Activated B cell treated with CpG ODN at 0.5 μM for 24 hours (primary cell): ENCODE results near the gene CCL28. TPM values are rescaled to one million over a fixed set of nuclear protein-coding genes. Genes with fewer than 3 reads are reported as not detected.
"Not testable (repeated sequence)": the region's sequence is repeated elsewhere in the genome, so short reads cannot be mapped to it uniquely, and the experiment has no call there.

Experiments
- ATAC-seq: fragments of 200-7000 bp; cut with Tn5 transposase; one replicate; pipeline ENCODE4 v1.10.0; 2021; ENCODE audit warnings: low read depth, mild to moderate bottlenecking, moderate library complexity
- CTCF ChIA-PET: fragments of 350-600 bp; sonication (Branson Sonifier 250); formaldehyde crosslinking; loops from one replicate; lab custom pipeline; 2021; ENCODE audit warnings: antibody characterized with exemption; lab: Charles Lee
- POLR2A ChIA-PET: fragments of 350-600 bp; sonication (Branson Sonifier 250); formaldehyde crosslinking; loops from one replicate; lab custom pipeline; 2021; ENCODE audit warnings: antibody characterized with exemption; lab: Charles Lee
- DNase-seq: peaks from one replicate; pipeline ENCODE4 v3.0.0; 2022
- H3K27ac Mint-ChIP-seq: one replicate; pipeline ENCODE4 v1.8.0; 2020; ENCODE audit warnings: mixed read lengths
- H3K27me3 Mint-ChIP-seq: one replicate; pipeline ENCODE4 v1.8.0; 2021; ENCODE audit warnings: mixed read lengths
- H3K36me3 Mint-ChIP-seq: one replicate; pipeline ENCODE4 v1.8.0; 2021; ENCODE audit warnings: low read depth, mixed read lengths
- H3K4me1 Mint-ChIP-seq: one replicate; pipeline ENCODE4 v1.8.0; 2021; ENCODE audit warnings: mixed read lengths
- H3K4me3 Mint-ChIP-seq: one replicate; pipeline ENCODE4 v1.8.0; 2020; ENCODE audit warnings: mild to moderate bottlenecking, mixed read lengths
- H3K9me3 Mint-ChIP-seq: one replicate; pipeline ENCODE4 v1.8.0; 2020; ENCODE audit warnings: mixed read lengths
- CTCF ChIP-seq: fragments of 200-600 bp; IDR thresholded peaks from one replicate; pipeline ENCODE4 v1.8.0; 2022; ENCODE audit warnings: antibody characterized with exemption, mild to moderate bottlenecking
- intact Hi-C: fragments of 100-400 bp; cut with micrococcal nuclease; formaldehyde crosslinking; loops from one replicate; pipeline ENCODE4 v1.15.1; 2024
- total RNA-seq: library from RNA; stranded (reverse); gene quantifications from 2 replicates; pipeline ENCODE4 v1.2.3, GENCODE V29; 2022

CCL28 gene
- total RNA-seq: 10.7 and 11.6 TPM in 2 replicates

- no peak for ATAC-seq
- H3K4me3 Mint-ChIP-seq: no peak within 1 kb of the TSS
- no peaks in the 10 kb centered on the region for H3K9me3 Mint-ChIP-seq
- no peak within 1 kb of the TSS for H3K27ac Mint-ChIP-seq
- no peaks in the 10 kb centered on the region for H3K36me3 Mint-ChIP-seq
- no peaks in the 10 kb centered on the region for H3K4me1 Mint-ChIP-seq
- no peak for DNase-seq
- CTCF ChIA-PET: interaction anchor here (1.2 kb wide), 1 partner anchor 264 kb away, joined by 3 read pairs; no protein-coding TSS in a partner anchor
- intact Hi-C loops: no loop called here
- POLR2A ChIA-PET: no interaction called here
- no peak for TF ChIP-seq CTCF
- H3K27me3 Mint-ChIP-seq: no peaks in the 10 kb centered on the region
These were observed at the start of gene CCL28 for GRCh38 chr5:43412156-43412555. Gene CCL28, minus strand, starts transcription at chr5:43412391. Its CDS starts 75 bp downstream, at chr5:43412316.

GRCh38 chr5:43461066-43461465 is 48.9 kb upstream of the CCL28 start:
- Mint-ChIP-seq H3K4me3 (no peak overlapping the region), H3K27me3 (no peaks in the 10 kb centered on the region), H3K4me1 (no peaks in the 10 kb centered on the region), H3K27ac (no peak overlapping the region), H3K36me3 (peaks cover 39% of the 10 kb centered on the region), H3K9me3 (peaks cover 13% of the 10 kb centered on the region)
- ChIA-PET CTCF (no interaction called here), POLR2A (no interaction called here)
- no peak for TF ChIP-seq CTCF
- intact Hi-C loops: no loop called here
- no peak for ATAC-seq
- DNase-seq: no peak

GRCh38 chr5:43456556-43456955 is 44.4 kb upstream of the CCL28 start:
- ChIA-PET CTCF (no interaction called here), POLR2A (no interaction called here)
- Mint-ChIP-seq H3K4me1 (no peaks in the 10 kb centered on the region), H3K27ac (no peak overlapping the region), H3K4me3 (no peak overlapping the region), H3K9me3 (peaks cover 11% of the 10 kb centered on the region), H3K36me3 (peaks cover 54% of the 10 kb centered on the region), H3K27me3 (no peaks in the 10 kb centered on the region)
- ATAC-seq: no peak
- intact Hi-C loops: no loop called here
- DNase-seq: no peak
- no peak for TF ChIP-seq CTCF

- Mint-ChIP-seq H3K9me3 (peaks cover 19% of the 10 kb centered on the region), H3K36me3 (peaks cover 29% of the 10 kb centered on the region)
- H3K4me1 Mint-ChIP-seq, intact Hi-C loops, DNase-seq, H3K27me3 Mint-ChIP-seq, ATAC-seq, CTCF ChIA-PET, H3K4me3 Mint-ChIP-seq, H3K27ac Mint-ChIP-seq, POLR2A ChIA-PET: not testable (repeated sequence)
These were observed 29.4 kb upstream of the CCL28 start for GRCh38 chr5:43441575-43441974.

- Mint-ChIP-seq H3K27ac (no peak overlapping the region), H3K36me3 (no peaks in the 10 kb centered on the region), H3K4me1 (peaks cover 6% of the 10 kb centered on the region), H3K9me3 (peaks cover 11% of the 10 kb centered on the region), H3K27me3 (no peaks in the 10 kb centered on the region), H3K4me3 (no peak overlapping the region)
- POLR2A ChIA-PET: no interaction called here
- no peak for ATAC-seq
- DNase-seq: no peak
- CTCF ChIA-PET: no interaction called here
- intact Hi-C loops: no loop called here
- TF ChIP-seq CTCF: no peak
These were observed 25.0 kb upstream of the CCL28 start for GRCh38 chr5:43437062-43437660.
